ENCODE data around the gene PTPN4.

GRCh38 chr2:119746836-119747686 is 12.7 kb upstream of the PTPN4 start:
- TF ChIP-seq POLR2A (IDR thresholded peaks at IDR 0.05) (no peak), CTCF (IDR thresholded peaks at IDR 0.05) (no peak)

Data from testis (tissue), 2 donors.